HEK293 (cell line): ENCODE data around the gene FAAH.

Experiments
- CTCF ChIA-PET: fragments of 350-600 bp; formaldehyde crosslinking; extraction: SDS; loops from one replicate; lab custom pipeline; 2021; ENCODE audit warnings: antibody characterized with exemption; lab: Yijun Ruan, JAX
- POLR2A ChIA-PET: fragments of 300-600 bp; formaldehyde crosslinking; extraction: SDS; loops from one replicate; lab custom pipeline; 2020; ENCODE audit warnings: antibody characterized with exemption, inconsistent platforms; lab: Yijun Ruan, JAX
- H3K27ac ChIP-seq: fragments of 200-500 bp; sonication (Bioruptor generic); 2 replicates; pipeline ENCODE4 v1.5.1; 2014; ENCODE audit warnings: low read depth, low read length, control low read depth, inconsistent platforms; ENCODE audit errors: extremely low read depth
- H3K36me3 ChIP-seq, 2 experiments: fragments of 200-500 bp in 1 of 2; sonication (Bioruptor generic) in 1 of 2; 1 replicate in 1 of 2; 2 replicates in 1 of 2; pipeline ENCODE4 v1.5.1; 2014 to 2017; ENCODE audit warnings: inconsistent platforms in 2 of 2, low read length in 2 of 2; ENCODE audit not compliant: control insufficient read depth in 2 of 2, insufficient read depth in 1 of 2
- H3K4me1 ChIP-seq: fragments of 200-500 bp; sonication (Bioruptor generic); 2 replicates; pipeline ENCODE4 v1.5.1; 2014; ENCODE audit warnings: mild to moderate bottlenecking, low read length, inconsistent platforms; ENCODE audit not compliant: control insufficient read depth, insufficient read depth
- H3K4me3 ChIP-seq: 2 replicates; pipeline ENCODE4 v1.5.1; 2011; ENCODE audit warnings: low read depth, mild to moderate bottlenecking, control low read depth, low read length, moderate library complexity
- H3K9me3 ChIP-seq: fragments of 200-500 bp; sonication (Bioruptor generic); 2 replicates; pipeline ENCODE4 v1.5.1; 2014; ENCODE audit warnings: low read depth, low read length, inconsistent platforms; ENCODE audit not compliant: control insufficient read depth, insufficient read depth
- ATF2 ChIP-seq: fragments of 450-650 bp; formaldehyde crosslinking; IDR thresholded peaks from 2 replicates; pipeline ENCODE4 v1.5.1; 2016; ENCODE audit warnings: missing biosample characterization, missing genetic modification characterization, low read depth
- BCL11B ChIP-seq: fragments of 450-650 bp; formaldehyde crosslinking; IDR thresholded peaks from 2 replicates; pipeline ENCODE4 v1.5.1; 2016; ENCODE audit warnings: low read depth, missing biosample characterization, missing genetic modification characterization
- ELK4 ChIP-seq: IDR thresholded peaks from 2 replicates; pipeline ENCODE4 v1.6.1; 2011; ENCODE audit warnings: mild to moderate bottlenecking, low read depth, low read length, borderline replicate concordance
- KLF1 ChIP-seq: fragments of 450-650 bp; formaldehyde crosslinking; IDR thresholded peaks from 2 replicates; pipeline ENCODE4 v1.5.1; 2016; ENCODE audit warnings: missing biosample characterization, missing genetic modification characterization
- PATZ1 ChIP-seq: fragments of 450-650 bp; formaldehyde crosslinking; IDR thresholded peaks from 2 replicates; pipeline ENCODE4 v1.5.1; 2016; ENCODE audit warnings: missing biosample characterization, missing genetic modification characterization
- PRDM4 ChIP-seq: fragments of 450-650 bp; formaldehyde crosslinking; IDR thresholded peaks from 2 replicates; pipeline ENCODE4 v1.5.1; 2017; ENCODE audit warnings: missing biosample characterization, missing genetic modification characterization
- RBAK ChIP-seq: fragments of 450-650 bp; formaldehyde crosslinking; IDR thresholded peaks from 2 replicates; pipeline ENCODE4 v1.5.1; 2016; ENCODE audit warnings: missing biosample characterization, missing genetic modification characterization
- REPIN1 ChIP-seq: fragments of 450-650 bp; formaldehyde crosslinking; IDR thresholded peaks from 2 replicates; pipeline ENCODE4 v1.5.1; 2017; ENCODE audit warnings: missing biosample characterization, missing genetic modification characterization, low read depth
- YY2 ChIP-seq: fragments of 450-650 bp; formaldehyde crosslinking; IDR thresholded peaks from 2 replicates; pipeline ENCODE4 v1.5.1; 2016; ENCODE audit warnings: missing biosample characterization, missing genetic modification characterization
- ZBTB48 ChIP-seq: fragments of 450-650 bp; formaldehyde crosslinking; IDR thresholded peaks from 2 replicates; pipeline ENCODE4 v1.5.1; 2016; ENCODE audit warnings: missing biosample characterization, missing genetic modification characterization
- ZNF146 ChIP-seq: fragments of 450-650 bp; formaldehyde crosslinking; IDR thresholded peaks from 2 replicates; pipeline ENCODE4 v1.5.1; 2016; ENCODE audit warnings: missing biosample characterization, missing genetic modification characterization
- ZNF18 ChIP-seq: fragments of 450-650 bp; formaldehyde crosslinking; IDR thresholded peaks from 2 replicates; pipeline ENCODE4 v1.5.1; 2016; ENCODE audit warnings: missing biosample characterization, missing genetic modification characterization
- ZNF223 ChIP-seq: fragments of 450-650 bp; formaldehyde crosslinking; IDR thresholded peaks from 2 replicates; pipeline ENCODE4 v1.5.1; 2016; ENCODE audit warnings: missing biosample characterization, missing genetic modification characterization
- ZNF274 ChIP-seq, 2 experiments: fragments of 200-500 bp in 1 of 2; fragments of 450-650 bp in 1 of 2; sonication (Bioruptor generic) in 1 of 2; formaldehyde crosslinking in 1 of 2; IDR thresholded peaks; 2 replicates each; pipeline versions ENCODE4 v1.5.1 to v1.6.1; 2014 to 2016; ENCODE audit warnings: borderline replicate concordance in 1 of 2, inconsistent platforms in 1 of 2, low read length in 1 of 2, missing biosample characterization in 1 of 2, missing genetic modification characterization in 1 of 2
- ZNF341 ChIP-seq: fragments of 450-650 bp; formaldehyde crosslinking; IDR thresholded peaks from 2 replicates; pipeline ENCODE4; 2016; ENCODE audit warnings: low read depth, missing biosample characterization, missing genetic modification characterization
- ZNF423 ChIP-seq: fragments of 450-650 bp; formaldehyde crosslinking; IDR thresholded peaks from 2 replicates; pipeline ENCODE4 v1.5.1; 2016; ENCODE audit warnings: missing biosample characterization, missing genetic modification characterization
- ZNF473 ChIP-seq: fragments of 450-650 bp; formaldehyde crosslinking; IDR thresholded peaks from 2 replicates; pipeline ENCODE4 v1.5.1; 2017; ENCODE audit warnings: missing biosample characterization, missing genetic modification characterization
- ZNF585B ChIP-seq: fragments of 450-650 bp; formaldehyde crosslinking; IDR thresholded peaks from 2 replicates; pipeline ENCODE4 v1.5.1; 2016; ENCODE audit warnings: missing biosample characterization, missing genetic modification characterization
- ZNF791 ChIP-seq: fragments of 450-650 bp; formaldehyde crosslinking; IDR thresholded peaks from 2 replicates; pipeline ENCODE4 v1.5.1; 2016; ENCODE audit warnings: missing biosample characterization, missing genetic modification characterization
- ZSCAN30 ChIP-seq: fragments of 450-650 bp; IDR thresholded peaks from 2 replicates; pipeline ENCODE4 v1.5.1; 2018; ENCODE audit warnings: missing biosample characterization, mild to moderate bottlenecking, missing genetic modification characterization, moderate library complexity

Gene FAAH

GRCh38 chr1:46370214-46370633 is 23.9 kb upstream of the FAAH start:
- Histone ChIP-seq H3K9me3 (no peaks in the 10 kb centered on the region), H3K27ac (no peak overlapping the region), H3K4me3 (no peak overlapping the region), H3K4me1 (no peaks in the 10 kb centered on the region), H3K36me3 (peaks cover 9 to 19% of the 10 kb centered on the region in 2 experiments; a peak in 2 of 3 replicates)
- TF ChIP-seq ZNF473 (tag by site-specific recombination) (no peak), PATZ1 (tag by site-specific recombination) (no peak), ELK4 (no peak), ZNF791 (no peak), ZNF223 (tag by site-specific recombination) (no peak), ZBTB48 (tag by site-specific recombination) (no peak), PRDM4 (no peak), REPIN1 (tag by site-specific recombination) (no peak), RBAK (no peak), ZNF146 (tag by site-specific recombination) (no peak), ZNF18 (tag by site-specific recombination) (no peak), ZNF341 (tag by site-specific recombination) (no peak), ZNF423 (tag by site-specific recombination) (no peak), ZNF585B (no peak), KLF1 (no peak), ZNF274 (IDR thresholded peaks at IDR 0.05; ENCODE audit: low read length) (no peak), ZNF274 (tag by site-specific recombination; IDR thresholded peaks at IDR 0.05; ENCODE audit: borderline replicate concordance) (no peak), ATF2 (no peak), YY2 (no peak), BCL11B (tag by site-specific recombination) (no peak), ZSCAN30 (tag by site-specific recombination) (no peak)
- POLR2A ChIA-PET = no interaction called here
- CTCF ChIA-PET = interaction anchor here (0.6 kb wide), 1 partner anchor 190 kb away, joined by 3 read pairs; no protein-coding TSS in a partner anchor
